Gastrocnemius medialis (tissue), 4 donors: Measurements from ENCODE around the gene HK1. TPM values are rescaled to one million over a fixed set of nuclear protein-coding genes. Genes with fewer than 3 reads are reported as not detected.

Experiments used
- ATAC-seq, 2 donors: fragments of 150-250 bp; one replicate each; pipeline ENCODE4 v1.9.1; 2016
- DNase-seq, 2 donors: peaks; one replicate each; pipeline ENCODE4 v3.0.0-alpha.2; 2019
- H3K27ac ChIP-seq, 4 donors: fragments of 200-600 bp; sonication (generic); 1 replicate in 1 of 4; 2 replicates in 3 of 4; pipeline ENCODE4 v1.5.1; 2016 to 2018; ENCODE audit warnings: mild to moderate bottlenecking in 2 of 4, moderate library complexity in 1 of 4
- H3K27me3 ChIP-seq, 3 donors: fragments of 200-600 bp; sonication (generic) in 2 of 3; 1 replicate in 1 of 3; 2 replicates in 2 of 3; pipeline versions ENCODE4 v1.5.1 to v1.6.0; 2016 to 2019; ENCODE audit warnings: mild to moderate bottlenecking in 1 of 3, moderate library complexity in 1 of 3
- H3K36me3 ChIP-seq, 2 donors: fragments of 200-600 bp; sonication (generic) in 1 of 2; one replicate each; pipeline ENCODE4 v1.5.1; 2017 to 2018
- H3K4me1 ChIP-seq, 2 donors: fragments of 200-600 bp; sonication (generic) in 1 of 2; one replicate each; pipeline ENCODE4 v1.5.1; 2016 to 2017; ENCODE audit warnings: mild to moderate bottlenecking in 2 of 2
- H3K4me3 ChIP-seq, 4 donors: fragments of 200-600 bp; sonication (generic) in 3 of 4; 1 replicate in 1 of 4; 2 replicates in 3 of 4; pipeline ENCODE4 v1.5.1; 2016 to 2019; ENCODE audit warnings: mild to moderate bottlenecking in 2 of 4
- H3K9me3 ChIP-seq, 3 donors: fragments of 200-600 bp; sonication (generic) in 2 of 3; 1 replicate in 1 of 3; 2 replicates in 2 of 3; pipeline ENCODE4 v1.5.1; 2016 to 2019
- POLR2A ChIP-seq, 2 donors: fragments of 450-650 bp; IDR thresholded peaks; one replicate each; pipeline ENCODE4 v1.6.1; 2017; ENCODE audit warnings: antibody characterized with exemption in 2 of 2, mild to moderate bottlenecking in 2 of 2, moderate library complexity in 2 of 2
- in situ Hi-C, 4 donors: fragments of 200-750 bp; cut with MboI; loops; one replicate each; pipeline versions ENCODE4 v1.15.0 to v1.8.0; 2017; ENCODE audit warnings: low sequenced_read_pairs in 4 of 4
- intact Hi-C: fragments of 100-400 bp; cut with DNase I; formaldehyde crosslinking; loops from one replicate; pipeline ENCODE4 v1.15.1; 2023; ENCODE audit warnings: low total_unique reads
- total RNA-seq, 4 donors: library from RNA; depleted of rRNA; stranded (reverse); fragments of >200 nt; gene quantifications; one replicate each; pipeline versions ENCODE4 v1.1.0 to v1.2.3, GENCODE V29; 2016
- TF ChIP-seq, protein P1 (sequence below), 5 experiments: fragments of 450-650 bp in 3 of 5; fragments of 200-600 bp in 2 of 5; sonication (generic) in 2 of 5; IDR thresholded peaks in 4 of 5; conservative IDR thresholded peaks in 1 of 5; 1 replicate in 4 of 5; 2 replicates in 1 of 5; pipeline ENCODE4 v1.5.1; 2016 to 2019; ENCODE audit warnings: antibody characterized with exemption in 5 of 5, mild to moderate bottlenecking in 3 of 5, moderate library complexity in 3 of 5

HK1 gene
- total RNA-seq, 4 donors from 2014 or later = 168 to 331 (median 246) TPM

DNA sequence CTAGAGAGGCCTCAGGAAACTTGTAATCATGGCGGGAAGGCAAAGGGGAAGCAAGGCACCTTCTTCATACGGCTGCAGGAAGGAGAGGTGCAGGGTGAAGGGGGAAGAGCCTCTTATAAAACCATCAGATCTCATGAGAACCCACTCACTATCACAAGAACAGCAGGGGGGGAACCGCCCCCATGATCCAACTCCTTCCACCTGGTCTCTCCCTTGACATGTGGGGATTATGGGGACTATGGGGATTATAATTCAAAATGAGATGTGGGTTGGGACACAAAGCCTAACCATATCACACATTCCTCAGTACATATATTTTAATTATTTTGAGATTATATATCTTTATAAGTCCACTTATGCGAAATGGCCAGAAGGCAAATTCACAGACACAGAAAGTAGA, 8.9 kb downstream of the HK1 start:
- intact Hi-C loops = no loop called here
- no peak overlapping the region for H3K27ac ChIP-seq
- no peak for ATAC-seq
- TF ChIP-seq, protein P1, sequence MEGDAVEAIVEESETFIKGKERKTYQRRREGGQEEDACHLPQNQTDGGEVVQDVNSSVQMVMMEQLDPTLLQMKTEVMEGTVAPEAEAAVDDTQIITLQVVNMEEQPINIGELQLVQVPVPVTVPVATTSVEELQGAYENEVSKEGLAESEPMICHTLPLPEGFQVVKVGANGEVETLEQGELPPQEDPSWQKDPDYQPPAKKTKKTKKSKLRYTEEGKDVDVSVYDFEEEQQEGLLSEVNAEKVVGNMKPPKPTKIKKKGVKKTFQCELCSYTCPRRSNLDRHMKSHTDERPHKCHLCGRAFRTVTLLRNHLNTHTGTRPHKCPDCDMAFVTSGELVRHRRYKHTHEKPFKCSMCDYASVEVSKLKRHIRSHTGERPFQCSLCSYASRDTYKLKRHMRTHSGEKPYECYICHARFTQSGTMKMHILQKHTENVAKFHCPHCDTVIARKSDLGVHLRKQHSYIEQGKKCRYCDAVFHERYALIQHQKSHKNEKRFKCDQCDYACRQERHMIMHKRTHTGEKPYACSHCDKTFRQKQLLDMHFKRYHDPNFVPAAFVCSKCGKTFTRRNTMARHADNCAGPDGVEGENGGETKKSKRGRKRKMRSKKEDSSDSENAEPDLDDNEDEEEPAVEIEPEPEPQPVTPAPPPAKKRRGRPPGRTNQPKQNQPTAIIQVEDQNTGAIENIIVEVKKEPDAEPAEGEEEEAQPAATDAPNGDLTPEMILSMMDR (IDR thresholded peaks at IDR 0.05 in 4 of 5, conservative IDR thresholded peaks at IDR 0.05 in 1 of 5) = no peak
- TF ChIP-seq POLR2A (IDR thresholded peaks at IDR 0.05) = no peak
- in situ Hi-C loops = no loop called here
- no peak for DNase-seq
- H3K4me1 ChIP-seq = no peaks in the 10 kb centered on the region
- no peaks in the 10 kb centered on the region for H3K36me3 ChIP-seq
- H3K4me3 ChIP-seq = no peak overlapping the region
- H3K27me3 ChIP-seq = no peaks in the 10 kb centered on the region
- no peaks in the 10 kb centered on the region for H3K9me3 ChIP-seq

DNA sequence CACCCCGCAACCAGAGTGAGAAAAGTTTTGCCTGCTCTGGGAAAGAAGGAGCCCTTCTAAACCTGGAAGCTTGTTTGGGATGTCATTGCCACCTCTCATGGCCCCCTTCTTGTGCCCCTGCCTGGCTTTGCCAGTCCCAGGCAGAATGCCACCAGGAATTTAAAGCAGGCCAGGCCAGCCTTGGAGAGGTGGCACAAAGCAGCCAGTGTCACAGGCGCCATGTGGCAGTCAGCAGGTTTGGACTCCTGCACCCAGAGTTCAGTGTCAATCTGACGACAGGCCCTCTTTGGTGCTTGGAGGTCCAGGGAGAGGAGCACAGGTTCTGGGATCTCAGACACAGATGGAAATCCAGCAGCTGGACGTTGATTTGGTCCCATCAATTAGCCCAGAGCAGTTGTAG, 12.7 kb downstream of the HK1 start:
- Histone ChIP-seq H3K4me3 (no peak overlapping the region), H3K27me3 (no peaks in the 10 kb centered on the region), H3K9me3 (no peaks in the 10 kb centered on the region), H3K27ac (no peak overlapping the region), H3K36me3 (no peaks in the 10 kb centered on the region), H3K4me1 (no peaks in the 10 kb centered on the region)
- no peak for ATAC-seq
- DNase-seq = no peak
- TF ChIP-seq, protein P1 (IDR thresholded peaks at IDR 0.05 in 4 of 5, conservative IDR thresholded peaks at IDR 0.05 in 1 of 5) = no peak
- in situ Hi-C loops (no loop called here), intact Hi-C loops (no loop called here)

DNA sequence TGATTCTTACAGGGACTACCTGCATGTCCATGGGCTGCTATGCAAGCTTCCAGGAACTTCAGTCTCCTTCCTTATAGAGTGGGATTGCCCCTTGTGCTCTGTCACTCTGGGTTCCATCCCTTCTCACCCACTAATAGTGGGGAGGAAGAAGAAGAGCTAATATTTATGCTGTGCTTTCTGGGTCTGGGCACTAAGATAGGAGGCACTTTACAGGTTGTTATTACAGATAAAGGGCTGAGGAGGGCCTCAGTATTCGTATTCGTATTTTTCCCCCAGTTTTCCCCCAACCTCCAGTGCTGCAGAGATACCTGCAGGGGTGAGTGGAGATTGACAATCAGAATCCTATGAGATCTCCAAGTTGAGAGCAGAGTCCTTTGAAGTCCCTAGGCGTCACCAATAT, 14.2 kb downstream of the HK1 start:
- ATAC-seq (no peak), DNase-seq (no peak)
- no peak overlapping the region for H3K27ac ChIP-seq
- H3K9me3 ChIP-seq = no peaks in the 10 kb centered on the region
- no peaks in the 10 kb centered on the region for H3K4me1 ChIP-seq
- no peaks in the 10 kb centered on the region for H3K36me3 ChIP-seq
- intact Hi-C loops = no loop called here
- H3K4me3 ChIP-seq = no peak overlapping the region
- in situ Hi-C loops = no loop called here
- TF ChIP-seq, protein P1 (IDR thresholded peaks at IDR 0.05 in 4 of 5, conservative IDR thresholded peaks at IDR 0.05 in 1 of 5) = no peak
- TF ChIP-seq POLR2A (IDR thresholded peaks at IDR 0.05) = no peak
- H3K27me3 ChIP-seq = no peaks in the 10 kb centered on the region

DNA sequence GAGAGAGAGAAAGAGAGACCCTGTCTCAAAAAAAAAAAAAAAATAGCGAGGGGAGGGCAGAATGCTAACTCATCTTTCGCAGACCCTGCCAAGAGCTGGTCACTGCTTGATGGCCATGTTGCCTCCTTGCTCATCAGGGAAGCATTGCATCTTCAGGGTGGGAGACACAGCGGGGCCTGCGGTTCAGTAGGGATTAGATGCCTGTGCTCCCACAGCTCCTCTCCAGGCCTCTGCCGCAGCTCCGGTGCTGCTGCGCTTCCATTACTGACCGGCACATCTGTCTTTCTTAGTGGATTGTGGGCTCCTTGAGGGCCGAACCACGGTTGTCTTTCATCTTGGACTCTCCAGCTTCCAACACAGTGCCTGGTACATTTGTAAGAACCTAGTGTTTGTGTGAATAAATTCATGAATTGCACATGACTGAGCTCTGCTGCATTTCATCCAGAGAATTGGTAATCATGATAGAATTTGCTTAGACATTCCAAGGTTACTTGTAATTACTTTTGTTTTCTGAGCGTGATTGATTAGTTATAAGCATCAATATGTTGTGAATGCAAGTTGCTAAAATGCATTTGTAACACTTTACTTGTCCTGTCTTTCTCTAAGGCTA, 16.8 kb downstream of the HK1 start:
- no peak for ATAC-seq
- Histone ChIP-seq H3K4me1 (no peaks in the 10 kb centered on the region), H3K27me3 (no peaks in the 10 kb centered on the region), H3K27ac (no peak overlapping the region), H3K36me3 (no peaks in the 10 kb centered on the region), H3K4me3 (no peak overlapping the region), H3K9me3 (no peaks in the 10 kb centered on the region)
- in situ Hi-C loops = no loop called here
- intact Hi-C loops = no loop called here
- no peak for TF ChIP-seq POLR2A (IDR thresholded peaks at IDR 0.05)
- TF ChIP-seq, protein P1 (IDR thresholded peaks at IDR 0.05 in 4 of 5, conservative IDR thresholded peaks at IDR 0.05 in 1 of 5) = no peak
- no peak for DNase-seq

DNA sequence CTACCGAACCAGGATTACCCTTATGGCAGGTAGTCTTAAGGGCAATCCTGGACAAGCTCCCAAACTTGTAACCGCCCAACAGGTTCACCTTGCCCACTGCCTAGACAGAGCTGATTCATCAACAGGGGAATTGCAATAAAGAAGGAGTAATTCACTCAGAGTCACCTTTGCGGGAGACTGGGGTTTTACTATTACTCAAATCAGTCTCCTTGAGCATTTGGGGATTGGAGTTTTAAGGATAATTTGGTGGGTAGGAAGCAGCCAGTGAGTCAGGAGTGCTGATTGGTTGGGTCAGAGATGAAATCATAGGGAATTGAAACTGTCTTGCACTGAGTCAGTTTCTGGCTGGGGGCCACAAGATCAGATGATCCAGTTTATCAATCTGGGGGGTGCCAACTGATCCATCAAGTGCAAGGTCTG, 25.3 kb downstream of the HK1 start:
- Histone ChIP-seq H3K36me3 (no peaks in the 10 kb centered on the region), H3K9me3 (no peaks in the 10 kb centered on the region), H3K27ac (no peak overlapping the region), H3K27me3 (no peaks in the 10 kb centered on the region), H3K4me1 (no peaks in the 10 kb centered on the region), H3K4me3 (no peak overlapping the region)
- in situ Hi-C loops (loop anchor here in 2 of 4 donors (10.0 kb wide), 2 partner anchors 59 to 81 kb away; no protein-coding TSS in a partner anchor), intact Hi-C loops (no loop called here)
- DNase-seq = no peak
- no peak for TF ChIP-seq POLR2A (IDR thresholded peaks at IDR 0.05)
- TF ChIP-seq, protein P1 (IDR thresholded peaks at IDR 0.05 in 4 of 5, conservative IDR thresholded peaks at IDR 0.05 in 1 of 5) = no peak
- no peak for ATAC-seq
